ENCODE data around the gene HOXD11. TPM values are rescaled to one million over a fixed set of nuclear protein-coding genes. Genes with fewer than 3 reads are reported as not detected.

HOXD11 gene
- total and polyA plus RNA-seq, 2 donors (not counting 1 experiment from before 2014, with no cell fraction given): not detected

GRCh38 chr2:176128172-176128981, 21.3 kb downstream of the HOXD11 start:
- Histone ChIP-seq H3K9ac (ENCODE audit: low read length) (no peak overlapping the region), H3K4me3 (ENCODE audit: control extremely low read depth in 1 of 5, extremely low read depth in 1 of 5, insufficient read depth in 1 of 5, low read depth in 2 of 5, low read length in 4 of 5) (no peak overlapping the region), H4K20me1 (ENCODE audit: control insufficient read depth, insufficient read depth, low read length, poor library complexity, severe bottlenecking) (no peaks in the 10 kb centered on the region), H3K36me3 (replicated peaks in 1 of 2; ENCODE audit: control extremely low read depth in 1 of 2, control insufficient read depth in 1 of 2, extremely low read depth in 1 of 2, insufficient read depth in 2 of 2, low read length in 1 of 2) (no peaks in the 10 kb centered on the region), H3K4me1 (ENCODE audit: control insufficient read depth in 2 of 2, insufficient read depth in 2 of 2, low read length in 2 of 2) (peaks cover 26 to 44% of the 10 kb centered on the region in 2 donors), H3K27me3 (replicated peaks in 1 of 4; ENCODE audit: control extremely low read depth in 1 of 4, control insufficient read depth in 3 of 4, insufficient read depth in 4 of 4, low read length in 3 of 4) (peaks cover 0 to 85% (median 73%) of the 10 kb centered on the region in 4 experiments), H3K79me2 (ENCODE audit: control insufficient read depth, insufficient read depth, low read length) (no peaks in the 10 kb centered on the region), H3K9me3 (ENCODE audit: control extremely low read depth in 1 of 3, control insufficient read depth in 2 of 3, insufficient read depth in 1 of 3, low read length in 2 of 3) (peaks cover 0 to 27% (median 0%) of the 10 kb centered on the region in 3 donors), H2AFZ (ENCODE audit: insufficient read depth, low read depth, low read length, poor library complexity, severe bottlenecking) (no peak overlapping the region), H3K27ac (ENCODE audit: low read length in 2 of 2) (no peak overlapping the region), H3K4me2 (replicated peaks; ENCODE audit: low read depth, low read length, poor library complexity, severe bottlenecking) (no peak overlapping the region)
- 11% methylated on average over 38 of the region's 49 CpGs for WGBS (ENCODE audit: insufficient coverage)
- ChIA-PET CTCF (interaction anchor here (0.6 to 4.6 kb wide), 20 partner anchors 10 to 1341 kb away, joined by 3 to 110 read pairs (median 6); no protein-coding TSS in a partner anchor), POLR2A (no interaction called here)
- peaks cover 28% of the 10 kb centered on the region for H3K4me1 Mint-ChIP-seq
- peaks cover 76% of the 10 kb centered on the region for H3K27me3 Mint-ChIP-seq
- no peak for DNase-seq
- peak overlapping the region; percentile 41 for H3K4me3 Mint-ChIP-seq
- intact Hi-C loops (cut with micrococcal nuclease): loop anchor here (5.0 kb wide), 1 partner anchor 1034 kb away; no protein-coding TSS in a partner anchor
- no peak for TF ChIP-seq CTCF (IDR thresholded peaks at IDR 0.05)
- peak; percentile 55 for TF ChIP-seq EZH2 (IDR thresholded peaks at IDR 0.05; ENCODE audit: borderline replicate concordance, insufficient read depth, low read depth, low read length, poor library complexity, severe bottlenecking)
- ATAC-seq (ENCODE audit: low read depth): no peak
- H3K27ac Mint-ChIP-seq: peak overlapping the region; percentile 15
- H3K9me3 Mint-ChIP-seq (ENCODE audit: insufficient read depth): no peaks in the 10 kb centered on the region

Data from B cell (primary cell).